Stimulated activated naive CD8-positive, alpha-beta T cell treated with anti-CD3 and anti-CD28 coated beads, Interleukin-15, Interleukin-2, amounts not matched to agents 100 U/mL and 50 U/mL, for 24 hours (primary cell): ENCODE results near the gene CDC23.

Experiments used
- ATAC-seq: fragments of 150-1000 bp; cut with Tn5 transposase; one replicate; pipeline ENCODE4 v1.10.0; 2021
- DNase-seq: peaks from one replicate; pipeline ENCODE4 v3.0.0; 2021

The CDC23 gene

DNA sequence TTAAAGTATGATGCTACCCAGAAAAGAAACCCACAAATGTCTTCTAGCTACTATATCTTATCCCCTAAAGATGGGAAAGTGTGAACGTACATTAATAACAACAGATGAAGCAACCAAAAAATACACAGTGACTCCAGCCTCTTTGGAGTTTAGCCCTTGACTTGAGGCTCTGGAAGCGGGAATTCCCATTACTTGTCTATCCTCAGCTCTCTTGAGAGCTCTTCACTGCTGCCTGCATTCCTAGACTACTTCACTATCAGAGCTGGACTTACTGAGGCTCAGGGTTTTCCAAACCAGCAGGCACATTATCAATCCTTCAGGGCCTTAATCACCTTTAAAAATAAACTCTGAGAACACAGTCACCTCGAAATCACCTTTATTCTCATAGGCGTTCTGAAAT is 72.9 kb downstream of the CDC23 start:
- ATAC-seq (no peak), DNase-seq (no peak)

DNA sequence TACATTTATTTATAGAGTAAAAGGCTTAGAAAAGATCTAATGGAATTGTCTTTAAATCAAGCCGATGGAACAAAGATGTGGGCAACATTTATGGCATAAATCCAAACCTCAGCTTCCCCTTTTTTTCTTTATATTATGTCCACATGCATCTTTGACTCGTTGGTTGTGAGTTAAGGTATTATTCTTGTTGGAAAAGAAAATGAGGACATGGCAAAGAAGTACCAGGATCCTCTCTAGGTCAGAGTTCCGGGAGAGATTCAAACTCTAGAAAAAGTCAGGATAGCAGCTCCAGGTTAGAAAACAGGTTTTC is 73.4 kb downstream of the CDC23 start:
- no peak for DNase-seq
- no peak for ATAC-seq

DNA sequence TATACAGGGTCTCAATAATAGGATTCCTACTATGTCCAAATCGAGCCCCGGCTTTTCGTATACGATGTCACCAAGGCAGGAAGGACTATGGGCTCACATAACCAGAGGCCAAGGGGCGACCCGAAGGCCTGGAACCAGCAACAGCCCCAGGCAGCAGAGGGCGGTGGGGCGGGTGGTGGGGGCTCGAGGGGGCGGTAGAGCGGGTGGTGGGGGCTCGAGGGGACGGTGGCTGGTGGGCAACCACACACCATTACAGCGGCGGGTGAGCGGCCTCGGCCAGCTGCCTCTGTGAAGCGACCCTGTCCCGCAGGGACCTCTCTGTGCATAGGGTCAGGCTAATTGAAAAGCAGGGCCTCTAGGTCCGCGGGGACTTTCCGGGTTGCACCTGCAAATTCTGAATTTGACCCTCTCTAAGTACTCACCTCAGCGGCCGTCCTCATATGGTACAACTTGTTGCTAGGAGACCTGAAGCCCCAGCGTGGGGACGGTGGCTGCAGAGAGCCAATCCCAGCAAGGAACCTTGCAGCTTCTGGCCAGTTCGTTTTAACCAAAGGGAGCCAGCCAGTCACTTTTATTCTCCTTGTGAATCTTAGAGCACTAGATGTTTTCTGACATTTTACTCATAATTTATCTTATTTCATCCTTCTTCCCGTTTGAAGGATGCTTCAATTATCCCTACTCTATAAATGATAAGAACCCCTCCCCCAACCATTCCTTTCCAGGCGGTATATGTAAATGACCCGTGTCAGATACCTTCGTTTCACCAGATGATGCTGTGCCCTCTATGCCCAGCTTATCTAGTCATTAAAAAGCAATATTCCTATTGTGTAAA is 74.0 kb downstream of the CDC23 start, which contains the start of gene NME5:
NME5 (minus strand) TSS at position 480 of the 832 bp plus-strand sequence. CDS start 648 bp downstream, outside the sequence.
- no peak for ATAC-seq

More for the DNA sequence above, 74.0 kb downstream of the CDC23 start, which contains the start of gene NME5:
- DNase-seq = peak; percentile 7
